IMR-90 (cell line): ENCODE results near the gene SUB1. TPM values are rescaled to one million over a fixed set of nuclear protein-coding genes. Genes with fewer than 3 reads are reported as not detected.

Source experiments
- ATAC-seq: fragments of 200-7000 bp; cut with Tn5 transposase; 2 replicates; pipeline ENCODE4 v1.9.1; 2020; ENCODE audit warnings: low read depth, mild to moderate bottlenecking, moderate library complexity
- BruUV-seq: library from RNA; stranded (reverse); fragments of 400-500 nt; replicated peaks from 2 replicates; lab custom pipeline; 2021; lab: Mats Ljungman, UMichigan
- CTCF ChIA-PET: fragments of 300-600 bp; formaldehyde crosslinking; extraction: SDS; loops from one replicate; lab custom pipeline; 2021; ENCODE audit warnings: antibody characterized with exemption; lab: Yijun Ruan, JAX
- POLR2A ChIA-PET: fragments of 300-600 bp; sonication (Branson Sonifier 250); formaldehyde crosslinking; loops from one replicate; lab custom pipeline; 2022; ENCODE audit warnings: antibody characterized with exemption; ENCODE audit not compliant: unreplicated experiment; lab: Charles Lee
- DNase-seq: peaks from one replicate; pipeline ENCODE4 v3.0.0; 2013
- H2AFZ ChIP-seq: replicated peaks from 2 replicates; pipeline ENCODE3; 2013; ENCODE audit warnings: low read length, mild to moderate bottlenecking; ENCODE audit not compliant: poor library complexity
- H2AK5ac ChIP-seq: 2 replicates; pipeline ENCODE4 v1.6.1; 2013; ENCODE audit warnings: low read depth, low read length, inconsistent platforms
- H2AK9ac ChIP-seq: replicated peaks from 2 replicates; pipeline ENCODE3; 2013; ENCODE audit warnings: mild to moderate bottlenecking, low read depth, low read length, moderate library complexity; ENCODE audit not compliant: poor library complexity
- H2BK120ac ChIP-seq: 2 replicates; pipeline ENCODE4 v1.6.1; 2013; ENCODE audit warnings: low read depth, low read length, inconsistent platforms
- H2BK15ac ChIP-seq: 3 replicates; pipeline ENCODE4 v1.6.1; 2013; ENCODE audit warnings: low read depth, low read length, inconsistent platforms
- H2BK20ac ChIP-seq: 2 replicates; pipeline ENCODE4 v1.6.1; 2013; ENCODE audit warnings: low read depth, mild to moderate bottlenecking, inconsistent platforms, low read length, moderate library complexity
- H2BK5ac ChIP-seq: 2 replicates; pipeline ENCODE4 v1.6.1; 2013; ENCODE audit warnings: mild to moderate bottlenecking, low read depth, low read length, inconsistent platforms; ENCODE audit not compliant: poor library complexity, severe bottlenecking
- H3K14ac ChIP-seq: replicated peaks from 2 replicates; pipeline ENCODE4 v1.6.1; 2013; ENCODE audit warnings: low read depth, low read length, inconsistent platforms
- H3K18ac ChIP-seq: 2 replicates; pipeline ENCODE4 v1.6.1; 2013; ENCODE audit warnings: low read depth, low read length, control low read depth
- H3K23ac ChIP-seq: 2 replicates; pipeline ENCODE4 v1.6.1; 2013; ENCODE audit warnings: low read depth, low read length, inconsistent platforms
- H3K27ac ChIP-seq: 2 replicates; pipeline ENCODE4 v1.5.1; 2013; ENCODE audit warnings: mild to moderate bottlenecking, control low read depth, low read length; ENCODE audit not compliant: insufficient read depth
- H3K27me3 ChIP-seq: 2 replicates; pipeline ENCODE4 v1.6.1; 2013; ENCODE audit warnings: low read length; ENCODE audit not compliant: control insufficient read depth, insufficient read depth
- H3K36me3 ChIP-seq: 2 replicates; pipeline ENCODE4 v1.6.1; 2013; ENCODE audit warnings: low read length, mixed read lengths; ENCODE audit not compliant: control insufficient read depth, insufficient read depth
- H3K4ac ChIP-seq: 2 replicates; pipeline ENCODE4 v1.6.1; 2013; ENCODE audit warnings: low read depth, low read length, inconsistent platforms
- H3K4me1 ChIP-seq: 2 replicates; pipeline ENCODE4 v1.6.1; 2013; ENCODE audit warnings: low read length, mixed read lengths; ENCODE audit not compliant: control insufficient read depth, insufficient read depth
- H3K4me2 ChIP-seq: 2 replicates; pipeline ENCODE4 v1.6.1; 2013; ENCODE audit warnings: low read depth, mild to moderate bottlenecking, control low read depth, low read length, moderate library complexity
- H3K4me3 ChIP-seq: 2 replicates; pipeline ENCODE4 v1.5.1; 2013; ENCODE audit warnings: low read depth, mild to moderate bottlenecking, control low read depth, low read length, moderate library complexity; ENCODE audit not compliant: insufficient read depth
- H3K56ac ChIP-seq: 2 replicates; pipeline ENCODE4 v1.6.1; 2013; ENCODE audit warnings: low read length, inconsistent platforms; ENCODE audit not compliant: insufficient read depth; ENCODE audit errors: extremely low read depth
- H3K79me1 ChIP-seq, 2 experiments: 2 replicates each; pipeline ENCODE4 v1.6.1; 2013; ENCODE audit warnings: low read length in 2 of 2, inconsistent platforms in 1 of 2, low read depth in 1 of 2
- H3K9ac ChIP-seq: 2 replicates; pipeline ENCODE4 v1.6.1; 2013; ENCODE audit warnings: low read depth, low read length, control low read depth
- H3K9me1 ChIP-seq: 2 replicates; pipeline ENCODE4 v1.6.1; 2013; ENCODE audit warnings: low read length, inconsistent platforms; ENCODE audit not compliant: insufficient read depth
- H3K9me3 ChIP-seq: 2 replicates; pipeline ENCODE4 v1.6.1; 2013; ENCODE audit warnings: low read length; ENCODE audit not compliant: control insufficient read depth, insufficient read depth
- H4K20me1 ChIP-seq: 2 replicates; pipeline ENCODE4 v1.6.1; 2013; ENCODE audit warnings: low read length, inconsistent platforms; ENCODE audit not compliant: insufficient read depth
- H4K5ac ChIP-seq: 2 replicates; pipeline ENCODE4 v1.6.1; 2013; ENCODE audit warnings: mild to moderate bottlenecking, low read depth, low read length, control low read depth
- H4K8ac ChIP-seq, 2 experiments: 2 replicates each; pipeline ENCODE4 v1.6.1; 2013; ENCODE audit warnings: low read depth in 2 of 2, low read length in 2 of 2, control low read depth in 1 of 2, inconsistent platforms in 1 of 2
- H4K91ac ChIP-seq: 2 replicates; pipeline ENCODE4 v1.6.1; 2013; ENCODE audit warnings: low read depth, low read length, inconsistent platforms; ENCODE audit not compliant: insufficient read depth
- BHLHE40 ChIP-seq: fragments of 150-350 bp; IDR thresholded peaks from 2 replicates; pipeline ENCODE4 v1.6.1; 2016; ENCODE audit warnings: mild to moderate bottlenecking, low read depth, low read length
- CHD1 ChIP-seq: IDR thresholded peaks from 2 replicates; pipeline ENCODE4 v1.6.1; 2012; ENCODE audit warnings: low read depth, low read length, improper control_type of control experiment
- FOS ChIP-seq: fragments of 150-350 bp; IDR thresholded peaks from 2 replicates; pipeline ENCODE4 v1.6.1; 2016; ENCODE audit warnings: low read depth, low read length
- MXI1 ChIP-seq: IDR thresholded peaks from 2 replicates; pipeline ENCODE4 v1.6.1; 2012; ENCODE audit warnings: low read depth, mild to moderate bottlenecking, low read length, moderate library complexity, borderline replicate concordance
- NFE2L2 ChIP-seq: fragments of 150-350 bp; IDR thresholded peaks from 2 replicates; pipeline ENCODE4 v1.6.1; 2016; ENCODE audit warnings: low read depth, mild to moderate bottlenecking, low read length
- RCOR1 ChIP-seq: IDR thresholded peaks from 2 replicates; pipeline ENCODE4 v1.6.1; 2012; ENCODE audit warnings: mild to moderate bottlenecking, low read length, improper control_type of control experiment; ENCODE audit not compliant: insufficient replicate concordance
- RFX5 ChIP-seq: IDR thresholded peaks from 2 replicates; pipeline ENCODE4 v1.8.0; 2012; ENCODE audit warnings: low read depth, mild to moderate bottlenecking, low read length, moderate library complexity
- USF2 ChIP-seq: fragments of 150-350 bp; IDR thresholded peaks from 2 replicates; pipeline ENCODE4 v1.6.1; 2017; ENCODE audit warnings: mild to moderate bottlenecking, antibody characterized with exemption, low read length, low read depth
- WGBS, 2 experiments: methylation state at CpG; one replicate each; pipeline versions ENCODE4 v1.1.5 to v1.1.7; 2013; ENCODE audit warnings: missing lambda C conversion rate in 2 of 2; ENCODE audit not compliant: insufficient read length in 1 of 2; ENCODE audit errors: extremely low coverage in 2 of 2; 5-methylcytosine and 5-hydroxymethylcytosine counted together
- dilution Hi-C: fragments of 300-500 bp; cut with HindIII; formaldehyde crosslinking; loops from one replicate; pipeline ENCODE4 v1.14.3; 2018; ENCODE audit warnings: low sequenced_read_pairs; ENCODE audit not compliant: unreplicated experiment
- in situ Hi-C: fragments of 300-500 bp; cut with MboI; formaldehyde crosslinking; loops from 3 replicates; pipeline ENCODE4 v1.14.3; 2019; ENCODE audit warnings: low sequenced_read_pairs, inconsistent platforms, mixed read lengths
- intact Hi-C: fragments of 100-400 bp; cut with micrococcal nuclease; formaldehyde crosslinking; loops from 2 replicates; pipeline ENCODE4 v1.10.0; 2022
- polyA plus RNA-seq, 3 experiments: library from polyadenylated mRNA; depleted of rRNA; stranded (reverse); fragments of >200 nt; gene quantifications; 2 replicates each; pipeline ENCODE4 v1.2.3, GENCODE V29; 2012; ENCODE audit warnings: low replicate concordance in 1 of 3
- total RNA-seq: library from RNA; depleted of rRNA; stranded (reverse); fragments of >200 nt; gene quantifications from 2 replicates; pipeline ENCODE4 v1.2.3, GENCODE V29; 2012

The SUB1 gene
- total and polyA plus RNA-seq, 2 of the 4 experiments (the other 2 are of a cell fraction), result 19.5 to 155 TPM

GRCh38 chr5:32651088-32651487, 65.7 kb downstream of the SUB1 start:
- Histone ChIP-seq H3K9me1 (no peaks in the 10 kb centered on the region), H3K27ac (no peak overlapping the region), H3K56ac (no peak overlapping the region), H4K8ac (no peak overlapping the region), H3K14ac (no peak overlapping the region), H2BK120ac (no peak overlapping the region), H4K91ac (no peak overlapping the region), H3K4ac (no peak overlapping the region), H4K5ac (no peak overlapping the region), H2AK5ac (no peak overlapping the region), H4K20me1 (no peaks in the 10 kb centered on the region), H3K79me1 (no peaks in the 10 kb centered on the region), H3K4me2 (no peak overlapping the region), H3K23ac (no peak overlapping the region), H2AK9ac (no peak overlapping the region), H2AFZ (no peak overlapping the region), H3K36me3 (no peaks in the 10 kb centered on the region), H3K9me3 (no peaks in the 10 kb centered on the region), H2BK15ac (no peak overlapping the region), H2BK20ac (no peak overlapping the region), H3K9ac (no peak overlapping the region), H3K18ac (no peak overlapping the region), H3K27me3 (peaks cover 2% of the 10 kb centered on the region), H2BK5ac (no peak overlapping the region), H3K4me3 (no peak overlapping the region), H3K4me1 (no peaks in the 10 kb centered on the region)
- dilution Hi-C loops, result no loop called here
- POLR2A ChIA-PET, result no interaction called here
- DNase-seq (no peak), ATAC-seq (no peak)
- in situ Hi-C loops, result no loop called here
- CTCF ChIA-PET, result no interaction called here
- BruUV-seq, result no TSS peak
- intact Hi-C loops, result no loop called here
- TF ChIP-seq FOS (no peak), RCOR1 (no peak), NFE2L2 (no peak), USF2 (no peak), CHD1 (no peak), MXI1 (no peak), RFX5 (no peak), BHLHE40 (no peak)
- no CpG with 5 or more reads among the region's 4 CpGs for WGBS, 2 experiments
